Lung microvascular endothelial cell (primary cell): ENCODE measurements around the gene CNGA1. TPM values are rescaled to one million over a fixed set of nuclear protein-coding genes. Genes with fewer than 3 reads are reported as not detected.

Experiments
- DNase-seq, 2 donors: peaks; one replicate each; pipeline versions ENCODE4 v3.0.0 to v3.0.0-alpha.2; 2010; ENCODE audit warnings: low read depth in 2 of 2
- total RNA-seq: library from RNA; depleted of rRNA; stranded (reverse); fragments of >200 nt; gene quantifications from 2 replicates; pipeline ENCODE4 v1.2.1, GENCODE V29; 2014

CNGA1 gene
- total RNA-seq = not detected in 2 replicates

DNA sequence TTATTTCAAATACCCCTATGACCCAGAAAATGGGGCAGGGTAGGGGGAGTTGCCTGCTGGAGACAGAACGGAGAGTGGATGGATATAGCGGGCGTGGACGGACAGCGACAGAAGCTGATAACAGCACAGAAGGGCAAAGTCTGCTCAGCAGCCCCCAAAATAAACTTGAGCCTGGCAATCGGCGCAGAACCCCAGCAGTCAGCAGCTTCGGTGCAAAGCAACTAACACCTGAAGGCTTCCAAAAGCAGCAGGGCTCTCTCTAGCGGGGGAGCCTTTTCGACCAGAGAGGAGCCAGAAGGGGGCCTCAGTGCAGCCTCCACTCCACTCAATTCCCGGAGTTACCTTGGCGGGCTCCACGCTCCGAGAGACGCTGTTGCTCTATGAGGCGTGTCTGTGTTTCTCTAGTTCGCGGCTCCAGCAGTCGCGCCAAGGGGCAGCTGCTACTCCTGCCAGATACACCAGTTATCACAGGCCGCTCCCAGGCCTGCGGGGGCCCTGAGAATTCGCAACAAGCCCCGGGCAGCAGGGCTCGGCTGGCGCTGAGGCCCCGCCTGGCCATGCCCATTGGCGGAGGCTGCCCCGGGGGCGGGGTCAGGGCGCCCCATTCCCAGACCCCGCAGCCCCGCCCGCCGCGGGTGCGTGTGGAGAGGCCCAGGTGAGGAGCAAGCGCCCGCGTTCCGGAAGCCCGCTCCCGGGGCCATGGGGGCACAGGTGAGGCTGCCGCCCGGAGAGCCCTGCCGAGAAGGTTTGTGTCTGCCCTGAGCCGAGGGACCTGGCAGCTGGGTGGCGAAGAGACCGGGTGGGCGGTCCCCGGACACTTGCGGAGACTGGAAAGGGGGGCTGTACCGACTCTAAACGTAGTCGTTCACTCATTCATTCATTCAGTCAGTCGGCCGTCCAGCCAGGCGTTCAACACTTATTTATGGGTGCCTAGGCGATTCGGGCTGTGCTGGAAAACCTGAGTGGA, at the start of gene CNGA1, which contains the start of gene NIPAL1:
TSS of gene CNGA1 (minus strand) at position 541 of the 967 bp plus-strand sequence. CDS start 63,992 bp downstream, outside the sequence.
TSS of gene NIPAL1 (plus strand) at position 632 of the 967 bp plus-strand sequence. CDS start at position 700, 68 bp downstream.
- DNase-seq = peak; percentile 32 to 35

DNA sequence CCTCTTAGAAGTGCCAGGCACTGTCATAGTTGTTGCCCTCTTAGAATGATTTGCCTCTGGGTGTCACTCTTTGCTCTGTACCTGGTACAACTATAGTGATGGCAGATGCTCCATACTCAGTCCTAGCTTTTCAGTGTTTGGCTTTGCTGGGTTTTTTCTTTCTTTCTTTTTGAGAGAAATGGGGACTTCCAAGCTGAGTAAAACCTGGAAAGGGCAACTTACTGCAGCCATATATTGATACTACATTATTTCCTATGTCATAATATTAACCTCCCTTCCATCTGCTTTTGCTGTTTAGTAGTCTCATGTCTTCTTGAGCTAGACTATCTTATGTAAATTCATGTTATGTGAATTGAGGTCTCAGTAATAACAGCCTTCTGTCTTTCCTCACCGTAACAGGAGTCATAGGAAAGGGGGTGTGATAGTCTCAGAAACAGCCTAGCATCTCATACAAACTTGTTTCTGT, 49.1 kb upstream of the CNGA1 start:
- DNase-seq = no peak

DNA sequence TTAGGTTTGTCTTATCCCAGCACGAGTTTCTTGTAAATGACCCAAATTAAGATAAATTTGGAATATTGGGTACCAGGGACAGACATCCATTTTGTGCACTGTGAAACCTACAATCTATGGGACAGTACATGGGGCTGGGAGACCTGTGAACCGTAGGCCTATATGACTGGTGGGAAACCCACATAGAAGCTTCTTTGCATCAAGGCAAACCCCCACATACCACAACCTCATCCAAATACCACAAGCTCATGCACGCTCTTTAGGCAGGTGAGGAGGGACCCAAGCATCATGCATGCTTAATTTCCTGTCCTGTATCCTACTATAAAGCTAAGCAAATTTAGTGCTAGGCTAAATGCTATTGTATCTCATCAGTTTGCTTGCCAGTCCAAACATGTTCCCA, 47.9 kb upstream of the CNGA1 start:
- DNase-seq = no peak

DNA sequence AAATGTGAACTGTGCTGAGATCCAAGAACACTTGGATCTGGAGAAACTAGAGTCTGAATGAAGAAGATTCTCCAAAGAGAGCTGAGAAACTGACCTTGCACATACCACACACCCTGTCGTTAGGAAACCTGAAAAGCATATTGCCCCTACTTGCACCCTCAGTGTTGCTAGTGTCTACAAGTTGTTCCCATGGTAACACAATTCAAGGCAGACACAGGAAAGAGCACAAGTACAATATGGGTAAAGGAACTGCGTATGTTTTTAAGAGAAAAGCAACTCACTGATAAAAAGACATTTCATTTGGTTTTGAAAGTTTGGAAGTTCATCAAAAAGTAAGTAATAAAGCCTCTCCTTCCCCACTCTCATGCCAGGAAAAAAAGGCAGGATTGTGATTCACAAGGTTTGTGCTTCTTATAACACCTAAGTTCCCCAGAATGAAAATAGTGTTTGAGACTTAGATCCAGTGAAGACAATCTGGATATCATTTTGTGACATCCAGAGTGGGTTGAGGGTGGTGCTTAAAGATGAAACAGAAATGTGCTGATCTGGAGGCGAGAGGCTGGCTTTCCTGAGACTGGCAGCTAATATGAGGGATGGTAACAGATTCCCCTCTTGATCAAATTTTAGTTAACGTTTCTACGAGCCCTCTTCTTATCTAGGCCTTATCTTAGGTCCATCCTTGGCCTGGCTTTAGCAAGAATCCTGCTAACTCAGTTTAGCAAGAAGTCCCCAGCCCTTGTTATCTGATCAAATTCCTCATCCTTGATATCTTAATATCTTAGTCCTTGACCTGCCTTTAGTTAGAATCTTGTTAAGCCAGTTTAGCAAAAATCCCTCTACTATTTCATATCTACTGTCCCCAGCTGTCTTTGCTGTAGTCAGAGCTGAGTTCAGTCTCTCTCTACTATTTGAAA, 42.4 kb upstream of the CNGA1 start:
- DNase-seq = no peak

DNA sequence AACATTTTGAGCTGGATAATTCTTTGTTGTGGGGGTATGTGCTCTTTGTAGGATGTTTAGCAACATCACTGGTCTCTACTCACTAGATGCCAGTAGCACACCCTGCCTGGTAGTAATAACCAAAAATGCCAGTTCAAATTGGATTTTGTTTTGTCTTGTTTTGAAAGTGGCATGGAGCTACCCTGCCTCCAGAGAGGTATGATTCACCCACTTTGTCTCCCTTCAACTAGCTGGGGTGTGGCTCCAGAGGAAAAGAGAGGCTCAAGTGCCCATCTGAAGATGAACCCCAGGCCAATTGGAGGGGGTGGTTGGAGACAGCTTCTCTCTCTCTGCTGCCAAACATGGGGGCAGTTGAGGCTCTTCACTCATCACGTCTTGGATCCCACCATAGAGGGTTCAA, 34.6 kb upstream of the CNGA1 start:
- no peak for DNase-seq

DNA sequence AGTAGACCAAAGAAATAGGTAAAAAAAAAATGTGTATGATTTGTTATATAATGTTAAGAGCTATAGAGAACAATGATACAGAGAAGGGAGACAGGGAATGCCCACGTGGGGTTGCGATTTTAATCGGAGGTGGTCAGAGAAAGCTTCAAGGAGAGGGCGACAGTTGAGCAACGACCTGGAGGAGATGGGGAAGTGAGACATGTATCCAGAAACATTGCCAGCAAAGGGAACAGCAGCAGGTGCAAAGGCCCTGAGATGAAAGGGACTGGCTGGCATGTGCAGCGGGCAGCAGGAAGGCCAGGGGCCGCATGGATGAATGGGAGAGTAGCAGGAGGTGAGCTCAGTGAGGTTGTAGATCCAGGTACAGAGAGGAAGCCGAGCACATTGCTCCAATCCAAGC, 33.0 kb upstream of the CNGA1 start:
- DNase-seq = no peak

DNA sequence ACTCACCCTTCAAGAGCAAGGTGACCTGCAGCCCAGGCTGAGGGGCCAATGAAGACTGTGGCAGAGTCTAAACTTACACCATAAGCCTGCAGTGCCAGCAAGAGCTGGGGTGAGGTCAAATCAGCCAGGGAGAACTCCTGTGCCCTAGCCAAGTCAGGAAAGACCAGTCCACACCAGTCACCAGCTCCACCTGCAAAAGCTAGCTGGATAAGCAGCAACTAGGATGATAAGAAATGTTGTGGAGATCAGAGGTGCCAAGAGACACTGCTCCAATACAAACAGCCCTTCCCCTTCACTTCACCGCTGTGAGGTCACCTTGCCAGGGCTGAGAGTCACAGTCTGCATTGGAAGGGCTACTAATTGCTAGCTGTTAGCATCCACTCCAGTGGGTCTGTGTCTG, 31.4 kb upstream of the CNGA1 start:
- no peak for DNase-seq

DNA sequence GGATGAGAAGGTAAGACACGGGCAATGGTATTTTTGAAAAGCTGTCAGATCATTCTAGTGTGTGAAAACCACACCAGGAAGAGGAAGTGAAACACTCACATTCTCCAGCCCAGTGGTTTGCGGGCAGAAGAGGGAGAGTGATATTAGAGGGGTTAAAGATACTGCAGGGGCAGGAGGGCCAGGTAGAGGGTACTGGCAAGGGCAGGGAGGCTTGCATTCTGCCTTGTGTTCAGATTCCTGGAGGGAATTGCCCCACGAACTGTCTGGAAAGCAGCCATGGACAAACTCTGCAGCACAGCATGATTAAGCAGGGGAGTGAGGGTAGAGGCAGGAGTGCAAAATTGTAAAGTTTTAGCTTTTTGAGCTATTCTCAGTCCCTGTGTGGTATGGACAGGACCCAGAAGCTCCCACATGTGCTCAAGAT, 31.0 kb upstream of the CNGA1 start:
- no peak for DNase-seq

DNA sequence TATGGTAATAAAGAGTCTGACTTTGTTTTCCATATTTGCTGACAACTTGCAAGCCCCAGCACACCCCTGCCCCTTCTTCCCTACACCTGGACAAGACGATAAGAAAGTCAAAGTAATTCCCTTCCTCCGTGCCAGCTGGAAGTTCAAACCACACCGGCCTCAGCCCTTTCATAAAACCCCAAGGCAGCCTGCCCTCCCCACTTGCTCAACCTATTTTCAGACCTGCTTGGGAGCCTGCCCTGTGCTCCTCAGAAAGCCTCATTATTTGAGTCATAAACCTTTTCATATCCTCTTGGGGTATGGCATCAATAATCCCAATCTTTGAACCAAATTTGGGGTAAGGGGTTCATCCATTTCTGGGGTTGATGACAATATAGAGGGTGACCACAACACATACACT, 29.6 kb upstream of the CNGA1 start:
- DNase-seq = no peak

DNA sequence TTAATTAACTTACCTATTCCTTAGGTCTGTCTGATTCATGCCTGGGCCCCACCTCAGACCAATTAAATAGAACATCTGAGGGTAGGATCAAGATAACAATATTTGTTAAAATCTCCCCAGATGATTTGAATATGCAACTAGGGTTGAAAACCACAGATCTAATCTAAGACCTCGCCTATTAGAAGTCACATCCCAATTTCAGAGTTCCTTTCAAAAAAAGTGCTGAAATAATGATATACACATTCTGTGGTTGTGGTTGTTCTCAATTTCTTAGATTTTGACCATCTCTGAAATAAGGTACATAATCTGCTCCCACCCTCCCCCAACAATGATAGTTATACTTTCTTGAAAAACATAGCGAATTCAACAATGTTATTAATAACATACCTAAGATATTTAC, 27.8 kb upstream of the CNGA1 start:
- no peak for DNase-seq

DNA sequence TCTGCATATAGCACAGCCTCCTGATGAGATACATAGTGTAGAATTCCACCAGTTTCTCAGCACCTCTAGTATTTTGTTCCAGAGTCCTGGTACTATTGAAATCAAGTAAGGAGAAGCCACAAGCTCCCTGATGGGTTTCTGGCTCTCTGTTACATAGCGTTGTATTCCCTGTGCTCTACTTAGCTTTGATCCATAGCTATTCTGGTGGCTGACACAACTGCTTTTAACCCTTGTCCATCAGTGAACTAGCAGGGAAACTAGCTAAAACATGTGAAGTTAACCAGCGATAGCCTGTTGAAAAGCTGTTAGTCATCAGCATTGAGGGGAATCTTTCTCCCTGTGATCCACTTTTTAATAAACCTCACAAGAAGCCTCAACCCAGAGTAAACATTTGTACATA, 27.0 kb upstream of the CNGA1 start:
- DNase-seq = no peak

DNA sequence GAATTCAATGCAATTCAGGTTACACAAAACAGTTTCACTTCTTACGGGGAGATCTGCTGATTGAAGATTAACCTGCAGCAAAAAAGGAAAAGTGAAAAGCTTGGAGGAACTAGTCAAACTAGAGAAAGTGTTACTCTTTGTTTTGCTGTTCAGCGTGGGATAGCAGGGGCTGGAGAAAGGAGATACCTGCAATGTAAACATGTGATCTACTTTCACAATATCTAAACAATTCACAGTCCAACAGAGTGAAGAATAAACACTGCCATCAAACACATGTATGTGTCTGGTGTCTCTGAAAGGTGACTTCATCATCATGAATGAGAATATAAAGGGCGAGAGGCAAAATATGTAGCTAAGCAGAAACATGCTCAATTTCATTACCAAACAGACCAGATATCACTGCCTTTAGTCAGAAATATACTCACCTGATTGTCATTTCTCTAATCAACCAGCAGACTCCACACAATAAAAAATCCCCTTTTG, 26.5 kb upstream of the CNGA1 start:
- DNase-seq = no peak

DNA sequence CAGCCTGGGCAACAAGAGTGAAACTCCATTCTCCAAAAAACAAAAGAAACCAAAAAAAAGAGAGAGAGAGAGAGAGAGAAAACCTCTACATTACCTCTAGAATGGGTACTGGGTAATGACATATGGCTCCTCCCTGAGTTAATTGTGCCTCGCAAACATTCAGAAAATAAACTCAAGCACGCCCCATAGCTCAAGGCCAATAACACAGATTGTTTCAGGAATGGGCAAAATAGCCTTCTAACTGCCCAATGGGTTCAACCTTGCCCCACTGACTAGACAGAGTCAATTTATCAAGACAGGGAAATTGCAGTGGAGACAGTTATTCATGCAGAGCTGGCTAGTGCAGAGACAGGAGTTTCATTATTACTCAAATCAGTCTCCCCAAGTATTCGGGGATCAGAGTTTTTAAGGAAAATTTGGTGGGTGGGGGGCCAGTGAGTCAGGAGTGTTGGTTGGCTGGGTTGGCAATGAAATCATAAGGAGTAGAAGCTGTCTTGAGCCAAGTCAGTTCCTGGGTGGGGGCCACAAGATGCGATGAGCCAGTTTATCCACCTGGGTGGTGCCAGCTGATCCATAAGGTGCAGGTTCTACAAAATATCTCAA, 25.2 kb upstream of the CNGA1 start:
- no peak for DNase-seq

DNA sequence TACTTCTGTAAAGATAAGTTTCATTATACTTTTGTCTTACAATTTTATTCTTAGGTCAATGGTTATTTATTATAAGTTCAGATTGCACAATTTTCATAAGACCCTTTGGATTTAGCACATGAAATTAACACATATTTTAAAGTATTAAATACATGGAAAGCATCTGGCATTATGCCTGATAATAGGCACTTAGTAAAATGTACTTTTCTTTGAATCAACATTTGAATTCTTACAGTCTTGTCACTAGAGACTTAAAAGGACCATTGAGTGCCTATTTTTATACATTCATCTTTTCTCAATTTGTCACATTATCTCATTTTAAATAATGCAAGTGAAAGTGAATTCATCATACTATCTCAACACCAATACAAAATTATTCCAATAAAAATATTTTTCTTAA, 23.1 kb upstream of the CNGA1 start:
- DNase-seq = no peak

DNA sequence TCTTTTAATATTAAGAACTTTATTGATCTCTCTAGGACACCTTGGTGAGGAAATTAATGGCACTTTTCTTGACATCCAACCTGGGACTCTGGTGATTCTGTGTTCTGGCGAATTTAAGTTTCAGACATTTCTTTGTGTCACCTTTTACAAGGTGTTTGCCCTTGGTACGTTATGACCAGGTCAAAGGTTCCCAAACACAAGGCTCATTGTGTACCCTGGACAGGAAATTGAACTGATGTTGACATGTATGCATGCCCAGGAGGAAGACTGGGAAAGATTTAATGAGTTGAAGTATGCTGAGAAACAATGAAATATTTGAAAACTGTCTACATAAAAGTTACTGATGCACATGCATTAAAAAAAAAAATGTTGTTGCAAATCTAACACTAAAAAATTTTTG, 22.2 kb upstream of the CNGA1 start:
- DNase-seq = no peak

DNA sequence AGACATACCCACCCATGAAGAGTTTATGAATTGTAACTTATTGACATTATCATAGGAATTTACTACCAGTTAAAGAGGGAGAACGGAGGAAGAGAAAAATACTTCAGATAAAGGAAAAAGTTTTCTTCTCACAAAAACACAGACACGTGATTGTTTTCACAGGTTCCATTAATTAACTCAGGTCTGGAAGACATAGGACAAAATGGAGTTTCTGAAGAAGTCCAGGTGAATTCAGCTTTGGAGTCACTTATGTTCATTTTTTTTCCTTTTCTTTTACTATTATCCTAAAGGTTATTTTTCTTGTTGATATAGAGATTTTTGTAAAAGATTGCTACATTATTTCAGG, 20.6 kb upstream of the CNGA1 start:
- DNase-seq = no peak

DNA sequence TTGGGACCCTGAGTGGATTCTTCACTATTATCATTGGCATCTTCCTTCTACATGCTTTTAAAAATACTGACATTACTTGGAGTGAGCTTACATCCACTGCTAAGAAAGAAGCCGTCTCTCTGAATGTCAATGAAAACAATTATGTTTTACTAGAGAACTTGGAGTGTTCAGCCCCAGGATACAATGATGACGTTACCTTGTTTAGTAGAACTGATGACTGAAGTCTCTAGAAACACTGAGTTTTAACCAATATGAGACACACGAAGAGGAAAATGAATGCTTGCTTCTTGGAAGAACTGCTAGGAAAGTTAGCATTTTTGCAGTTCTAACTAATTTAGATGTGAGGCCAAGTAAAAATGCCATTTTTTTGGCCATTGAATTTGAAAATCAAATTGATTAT, 19.5 kb upstream of the CNGA1 start:
- DNase-seq = no peak

DNA sequence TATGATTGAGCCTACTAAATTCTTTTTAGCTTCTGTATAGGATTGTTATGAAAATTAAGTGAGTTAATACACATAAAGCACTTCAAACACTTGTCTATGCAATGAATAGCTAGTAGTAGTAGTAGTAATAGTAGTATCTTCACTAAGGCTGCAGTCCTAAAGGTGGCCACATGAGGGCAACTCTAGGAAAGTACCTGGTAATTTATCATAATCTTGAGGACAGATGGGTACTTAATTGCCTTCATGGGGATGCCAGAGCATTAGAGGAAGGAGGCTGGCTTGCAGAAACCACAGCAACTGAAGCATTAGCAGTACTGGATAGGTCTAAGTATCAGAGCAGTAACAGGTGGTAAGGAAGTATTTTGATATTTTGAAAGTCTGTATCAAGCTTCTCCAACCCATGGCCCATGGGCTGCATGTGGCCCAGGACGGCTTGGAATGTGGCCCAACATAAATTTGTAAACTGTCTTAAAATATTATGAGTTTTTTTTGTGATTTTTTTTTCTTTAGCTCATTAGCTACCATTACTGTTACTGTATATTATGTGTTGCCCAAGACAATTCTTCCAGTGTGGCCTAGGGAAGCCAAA, 17.4 kb upstream of the CNGA1 start:
- peak; percentile 30 to 36 for DNase-seq

DNA sequence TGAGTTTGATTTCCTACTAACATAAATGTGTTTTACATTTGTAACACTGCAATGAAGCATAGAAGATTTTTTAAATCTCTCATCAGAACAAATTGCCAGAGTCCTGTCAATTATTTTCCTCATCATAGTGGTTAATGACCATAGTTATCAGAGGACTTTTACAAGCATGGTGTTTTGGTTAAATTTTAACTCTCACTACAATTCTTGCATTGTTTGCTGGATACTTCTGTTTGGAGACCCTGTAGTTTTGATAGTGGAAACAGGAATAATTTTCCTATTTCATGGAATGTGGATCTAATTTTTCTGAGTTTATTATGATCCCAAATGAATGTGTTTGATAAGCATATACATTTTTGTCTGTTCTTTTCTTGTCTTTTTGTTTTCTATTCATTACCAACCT, 16.9 kb upstream of the CNGA1 start:
- no peak for DNase-seq

DNA sequence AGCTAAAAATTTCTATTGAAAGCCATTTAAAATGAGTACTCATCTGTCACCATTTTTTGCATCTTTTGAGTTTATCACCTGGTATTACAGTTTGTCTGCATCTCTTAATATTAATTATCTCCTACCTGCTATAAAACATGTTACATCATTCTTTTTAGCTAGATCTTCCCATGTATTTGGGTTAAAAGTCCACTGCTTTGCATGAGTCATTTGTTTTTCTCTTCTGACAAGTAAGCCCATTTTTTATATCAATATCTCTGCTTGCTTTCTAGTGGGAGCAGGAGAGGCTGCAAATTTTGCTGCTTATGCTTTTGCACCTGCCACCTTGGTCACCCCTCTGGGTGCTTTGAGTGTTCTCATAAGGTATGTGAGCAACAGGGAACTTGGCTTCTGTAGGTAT, 16.2 kb upstream of the CNGA1 start:
- no peak for DNase-seq
